ENCODE data around the gene LMTK2. TPM values are rescaled to one million over a fixed set of nuclear protein-coding genes. Genes with fewer than 3 reads are reported as not detected.

LMTK2 gene
- total RNA-seq, 4 donors from 2014 or later, result 11.0 to 15.8 (median 12.0) TPM

GRCh38 chr7:98224701-98225181 is 118.1 kb downstream of the LMTK2 start:
- no peak for TF ChIP-seq CTCF (IDR thresholded peaks at IDR 0.05)
- no peak for ATAC-seq (ENCODE audit: low FRiP score)
- DNase-seq (ENCODE audit: low spot score), result no peak

- ATAC-seq (ENCODE audit: low FRiP score) (no peak), DNase-seq (ENCODE audit: low spot score) (no peak)
- no peak for TF ChIP-seq CTCF (IDR thresholded peaks at IDR 0.05)
These were observed 119.4 kb downstream of the LMTK2 start for GRCh38 chr7:98225913-98226614.

- TF ChIP-seq CTCF (IDR thresholded peaks at IDR 0.05), result no peak
These were observed 121.3 kb downstream of the LMTK2 start for GRCh38 chr7:98227939-98228338.

GRCh38 chr7:98228801-98229200 is 122.1 kb downstream of the LMTK2 start:
- no peak for DNase-seq (ENCODE audit: low spot score)
- TF ChIP-seq CTCF (IDR thresholded peaks at IDR 0.05), result no peak
- no peak for ATAC-seq (ENCODE audit: low FRiP score)

More at GRCh38 chr7:98227939-98228338, 121.3 kb downstream of the LMTK2 start:
- ATAC-seq (ENCODE audit: low FRiP score), result no peak
- no peak for DNase-seq (ENCODE audit: low spot score)

- ATAC-seq (ENCODE audit: low FRiP score), result no peak
- no peak for DNase-seq (ENCODE audit: low spot score)
- no peak for TF ChIP-seq CTCF (IDR thresholded peaks at IDR 0.05)
These were observed 122.8 kb downstream of the LMTK2 start for GRCh38 chr7:98229441-98229840.

- no peak for DNase-seq (ENCODE audit: low spot score)
- no peak for ATAC-seq (ENCODE audit: low FRiP score)
These were observed 123.5 kb downstream of the LMTK2 start for GRCh38 chr7:98229991-98230745.

More at GRCh38 chr7:98229991-98230745, 123.5 kb downstream of the LMTK2 start:
- TF ChIP-seq CTCF (IDR thresholded peaks at IDR 0.05), result no peak
